Measurements from ENCODE around the gene UCN3.
"Not testable (repeated sequence)": the region's sequence is repeated elsewhere in the genome, so short reads cannot be mapped to it uniquely, and the experiment has no call there.

The UCN3 gene

GRCh38 chr10:5369362-5370158, 4.8 kb downstream of the UCN3 start:
- DNase-seq: no peak

- no peak for DNase-seq
Observed at GRCh38 chr10:5370493-5371352, 6.0 kb downstream of the UCN3 start.

- DNase-seq: no peak
Observed at GRCh38 chr10:5373307-5373706, 8.5 kb downstream of the UCN3 start.

GRCh38 chr10:5373891-5374611, 9.3 kb downstream of the UCN3 start:
- DNase-seq: no peak

GRCh38 chr10:5376450-5376849, 11.7 kb downstream of the UCN3 start:
- no peak for DNase-seq

GRCh38 chr10:5379202-5379601, 14.4 kb downstream of the UCN3 start:
- DNase-seq: not testable (repeated sequence)

GRCh38 chr10:5380395-5380794, 15.6 kb downstream of the UCN3 start:
- not testable (repeated sequence) for DNase-seq

- no peak for DNase-seq
Observed at GRCh38 chr10:5381187-5381586, 16.4 kb downstream of the UCN3 start.

- DNase-seq: no peak
Observed at GRCh38 chr10:5385224-5385623, 20.5 kb downstream of the UCN3 start.

GRCh38 chr10:5387169-5387568, 22.4 kb downstream of the UCN3 start:
- no peak for DNase-seq

GRCh38 chr10:5390607-5391205, 25.9 kb downstream of the UCN3 start:
- no peak for DNase-seq

GRCh38 chr10:5391790-5392189, 27.0 kb downstream of the UCN3 start:
- DNase-seq: no peak

GRCh38 chr10:5393529-5393928, 28.8 kb downstream of the UCN3 start:
- DNase-seq: no peak

- no peak for DNase-seq
Observed at GRCh38 chr10:5395168-5395567, 30.4 kb downstream of the UCN3 start.

- DNase-seq: no peak
Observed at GRCh38 chr10:5396556-5397300, 32.0 kb downstream of the UCN3 start.

- DNase-seq: no peak
Observed at GRCh38 chr10:5399332-5399731, 34.6 kb downstream of the UCN3 start.

GRCh38 chr10:5400468-5401240, 35.9 kb downstream of the UCN3 start:
- DNase-seq: no peak

GRCh38 chr10:5402798-5403197, 38.0 kb downstream of the UCN3 start:
- no peak for DNase-seq

- DNase-seq: no peak
Observed at GRCh38 chr10:5404208-5405041, 39.7 kb downstream of the UCN3 start, which contains the start of gene TUBAL3. TSS of gene TUBAL3 (minus strand) at chr10:5404828. CDS start at chr10:5404792, 36 bp downstream.

- no peak for DNase-seq
Observed at GRCh38 chr10:5406918-5407317, 42.2 kb downstream of the UCN3 start.

Measured in stimulated activated CD4-positive, alpha-beta T cell treated with anti-CD3 and anti-CD28 coated beads, Interleukin-2, amount 100 ng/mL, for 24 hours (primary cell).